ENCODE data around the gene CSNK1G1. TPM values are rescaled to one million over a fixed set of nuclear protein-coding genes. Genes with fewer than 3 reads are reported as not detected.

Gene CSNK1G1
- total RNA-seq, 1 experiment from 2014 or later, result 18.5 TPM

DNA sequence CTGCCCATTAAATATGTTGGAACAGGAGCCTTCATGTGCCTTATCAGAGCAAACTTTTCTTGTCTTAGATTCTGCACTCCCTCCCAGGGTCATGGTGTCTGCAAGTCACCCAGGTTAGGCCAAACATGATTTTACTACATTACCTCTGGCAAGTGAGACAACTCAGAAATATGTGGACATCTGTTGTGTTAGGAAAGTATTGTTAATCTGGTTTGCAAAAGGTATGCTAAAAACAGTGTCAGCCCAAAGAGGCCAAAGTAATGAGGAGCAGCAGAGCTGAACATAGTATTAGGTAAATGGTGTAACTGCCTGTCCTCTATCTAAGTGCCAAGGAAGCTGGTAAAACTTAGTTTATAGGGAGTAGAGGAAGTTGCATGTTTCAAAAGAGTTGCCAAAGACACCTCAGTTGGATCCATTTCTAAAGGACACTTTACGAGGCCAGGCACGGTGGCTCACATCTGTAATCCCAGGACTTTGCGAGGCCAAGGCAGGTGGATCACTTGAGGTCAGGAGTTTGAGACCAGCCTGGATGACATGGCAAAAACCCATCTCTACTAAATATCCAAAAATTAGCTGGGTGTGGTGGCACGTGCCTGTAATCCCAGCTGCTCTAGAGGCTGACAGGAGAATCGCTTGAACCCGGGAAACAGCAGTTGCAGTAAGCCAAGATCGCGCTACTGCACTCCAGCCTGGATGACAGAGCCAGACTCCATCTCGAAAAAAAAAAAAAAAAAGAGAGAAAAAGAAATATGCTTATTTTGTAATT is 170.6 kb downstream of the CSNK1G1 start:
- in situ Hi-C loops (cut with HindIII; ENCODE audit: low pct_unique_long_range_greater_than_20kb, low sequenced_read_pairs), result no loop called here
- DNase-seq (ENCODE audit: low read depth, low spot score), result no peak

DNA sequence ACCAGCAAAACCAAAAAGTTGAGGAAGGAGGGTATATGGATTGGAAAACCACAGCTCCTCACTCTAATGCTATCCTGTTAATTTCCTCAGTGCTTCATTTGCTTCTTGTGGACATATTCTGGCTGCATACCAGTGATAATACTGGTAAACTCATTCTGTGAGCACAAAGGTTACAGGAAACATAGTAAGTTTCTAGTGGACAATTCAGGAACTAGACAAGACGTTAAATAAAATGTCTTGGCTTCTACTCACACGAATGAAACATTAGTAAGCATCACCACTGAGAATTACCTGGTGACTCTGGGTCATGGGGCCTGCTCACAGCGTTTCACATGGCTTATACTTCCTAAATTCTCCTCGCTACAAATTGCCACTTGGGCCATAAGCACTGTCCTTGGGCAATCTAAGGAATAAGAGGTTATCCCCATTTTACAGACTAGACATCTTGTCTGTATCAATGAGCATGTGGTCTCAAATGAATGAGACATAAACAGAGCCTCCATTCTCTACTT is 173.1 kb downstream of the CSNK1G1 start:
- in situ Hi-C loops (cut with HindIII; ENCODE audit: low pct_unique_long_range_greater_than_20kb, low sequenced_read_pairs), result no loop called here
- no peak for DNase-seq (ENCODE audit: low read depth, low spot score)

DNA sequence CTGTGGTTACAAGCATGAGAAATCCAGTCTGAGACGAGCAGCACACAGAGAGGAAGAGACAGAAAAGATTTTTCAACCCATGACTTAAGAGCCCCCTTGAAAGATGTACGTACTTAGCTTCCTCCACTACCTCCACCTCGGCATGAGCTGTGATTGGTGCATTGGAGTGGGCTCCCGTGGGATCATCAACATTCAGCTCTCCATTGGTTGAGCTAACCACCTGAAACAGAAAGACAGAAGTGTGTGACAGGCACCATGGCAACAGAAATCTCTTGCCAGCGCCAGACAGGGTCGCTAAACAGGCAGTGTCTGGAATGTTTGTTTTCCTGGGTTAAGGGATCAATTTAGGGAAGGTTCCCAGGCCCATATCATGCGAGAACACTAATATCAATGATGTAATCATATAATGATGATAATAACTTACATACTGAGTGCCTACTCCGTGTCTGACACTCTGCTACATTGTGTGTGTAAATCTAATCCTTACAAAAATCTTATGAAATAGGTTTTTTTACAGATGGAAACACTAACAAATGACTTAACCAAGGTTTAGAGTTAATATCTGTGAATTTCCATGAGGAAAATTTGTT is 175.6 kb downstream of the CSNK1G1 start:
- no peak for DNase-seq (ENCODE audit: low read depth, low spot score)
- in situ Hi-C loops (cut with HindIII; ENCODE audit: low pct_unique_long_range_greater_than_20kb, low sequenced_read_pairs), result no loop called here

DNA sequence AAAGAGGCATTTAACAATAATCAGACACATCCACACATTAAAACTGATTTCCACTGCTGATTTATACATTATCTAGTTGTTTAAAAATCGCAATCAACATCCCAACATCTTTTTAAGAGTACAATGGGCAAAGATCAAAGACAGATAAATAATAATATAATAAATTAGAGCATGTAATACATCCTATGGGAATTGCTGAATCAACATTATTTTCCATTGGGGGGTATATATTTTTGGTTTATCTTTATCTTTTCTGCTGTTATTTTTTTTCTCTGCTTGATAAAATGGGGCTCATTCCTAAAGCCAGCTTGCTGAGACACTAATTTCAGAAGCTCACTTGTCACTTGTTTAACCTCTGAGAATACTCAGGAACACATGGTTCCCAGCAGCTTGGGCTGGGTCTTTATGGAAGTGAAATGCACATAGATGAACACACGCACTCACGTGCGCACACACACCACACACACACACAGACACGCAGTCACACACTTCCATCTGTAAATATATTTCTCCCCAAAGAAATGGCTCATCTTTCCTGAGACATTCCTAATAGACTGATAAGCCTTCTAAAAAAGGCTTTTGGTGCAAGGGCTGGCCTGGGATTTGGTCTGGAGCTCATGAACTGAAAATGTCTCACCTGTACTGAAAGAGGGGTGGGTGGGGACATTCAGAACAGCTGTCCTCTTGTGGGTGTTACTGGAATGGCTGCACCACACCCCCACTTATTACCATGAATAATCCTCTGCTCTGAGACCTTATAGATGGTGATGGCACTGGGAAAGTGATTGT is 189.7 kb downstream of the CSNK1G1 start:
- in situ Hi-C loops (cut with HindIII; ENCODE audit: low pct_unique_long_range_greater_than_20kb, low sequenced_read_pairs), result no loop called here
- DNase-seq (ENCODE audit: low read depth, low spot score), result no peak

DNA sequence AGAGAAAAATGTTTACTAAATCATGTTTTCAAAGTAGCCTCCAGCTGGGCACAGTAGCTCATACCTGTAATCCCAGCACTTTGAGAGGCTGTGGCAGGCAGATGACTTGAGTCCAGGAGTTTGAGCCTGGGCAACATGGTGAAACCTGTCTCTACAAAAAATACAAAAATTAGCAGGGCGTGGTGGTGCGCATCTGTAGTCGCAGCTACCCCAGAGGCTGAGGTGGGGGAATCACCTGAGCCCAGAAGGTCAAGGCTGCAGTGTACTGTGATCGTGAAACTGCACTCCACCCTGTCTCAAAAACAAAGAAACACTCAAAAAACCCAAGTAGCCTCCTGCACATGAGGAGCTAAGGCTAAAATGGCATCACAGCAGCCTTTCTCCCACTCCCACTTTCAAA is 191.5 kb downstream of the CSNK1G1 start:
- in situ Hi-C loops (cut with HindIII; ENCODE audit: low pct_unique_long_range_greater_than_20kb, low sequenced_read_pairs), result no loop called here

DNA sequence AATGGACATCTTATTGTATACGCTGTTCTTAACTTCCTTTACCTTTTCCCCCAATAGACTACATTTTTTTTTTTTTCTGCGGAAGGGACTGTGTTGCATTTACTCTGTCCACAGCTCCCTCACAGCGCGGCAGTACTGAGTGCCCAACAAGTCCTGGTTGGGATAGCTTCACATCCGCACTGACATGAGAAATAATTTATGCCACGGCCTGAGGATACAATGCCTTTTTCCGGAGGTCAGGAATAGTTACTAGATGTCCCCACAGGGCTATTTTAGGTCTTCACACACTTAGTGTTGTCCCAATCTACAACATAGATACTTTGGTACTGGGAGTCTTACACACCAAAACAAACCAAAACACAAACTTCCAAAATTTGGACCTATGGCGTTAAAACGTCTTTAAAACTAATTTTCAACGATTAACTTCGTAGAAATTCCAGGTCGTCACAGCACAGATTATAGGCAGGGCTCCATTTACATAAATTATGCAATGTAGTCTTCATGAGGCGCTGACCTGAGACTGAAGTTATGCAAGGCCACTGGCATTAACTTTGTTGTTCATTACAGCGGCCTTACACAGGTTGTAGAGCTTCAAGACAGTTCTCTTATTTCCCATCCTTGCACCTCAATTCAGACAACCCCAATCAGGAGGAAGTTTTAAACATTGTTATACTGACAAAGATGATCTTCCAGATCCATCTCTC is 192.2 kb downstream of the CSNK1G1 start:
- in situ Hi-C loops (cut with HindIII; ENCODE audit: low pct_unique_long_range_greater_than_20kb, low sequenced_read_pairs), result no loop called here
- DNase-seq (ENCODE audit: low read depth, low spot score), result peak; percentile 50

More for the DNA sequence above, 191.5 kb downstream of the CSNK1G1 start:
- DNase-seq (ENCODE audit: low read depth, low spot score), result no peak

DNA sequence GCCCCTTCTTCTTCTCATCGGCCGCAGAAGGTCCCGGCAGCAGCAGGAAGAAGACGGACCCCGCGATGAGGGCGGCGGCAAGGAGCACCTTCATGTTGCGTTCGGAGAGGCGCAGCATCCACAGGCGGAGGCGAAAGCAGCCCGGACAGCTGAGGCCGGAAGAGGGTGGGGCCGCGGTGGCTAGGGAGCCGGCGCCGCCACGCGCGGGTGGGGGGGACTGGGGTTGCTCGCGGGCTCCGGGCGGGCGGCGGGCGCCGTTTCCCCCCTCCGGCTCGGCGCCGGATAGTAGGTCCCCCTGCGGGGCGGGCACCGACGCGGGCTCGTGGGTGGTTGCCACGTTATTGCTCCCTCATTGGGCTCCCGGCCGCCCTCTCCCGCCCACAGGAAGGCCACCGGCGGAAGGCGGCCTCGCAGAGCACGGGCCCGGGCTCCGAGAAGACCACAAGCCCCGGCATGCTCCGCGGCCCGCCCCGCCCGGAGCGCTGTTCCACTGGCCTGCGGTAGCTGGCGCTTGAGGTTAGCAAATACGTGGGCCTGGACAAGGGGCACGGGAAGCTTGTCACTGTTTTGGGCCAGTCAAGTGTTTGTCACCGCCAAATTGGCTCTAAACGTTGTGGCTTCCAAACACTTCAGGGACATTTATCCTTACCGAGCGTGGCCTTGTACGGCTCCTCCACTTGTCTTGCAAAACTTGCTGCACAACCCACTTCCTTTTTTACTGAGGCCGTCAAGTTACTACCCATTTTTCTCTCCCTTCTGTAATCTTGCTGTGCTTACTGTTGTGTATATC is 192.9 kb downstream of the CSNK1G1 start, which contains the start of gene PPIB:
Gene PPIB, minus strand, starts transcription at position 154 of the 790 bp plus-strand sequence. Its CDS starts 36 bp downstream, at position 118.
- DNase-seq (ENCODE audit: low read depth, low spot score), result peak; percentile 96
- in situ Hi-C loops (cut with HindIII; ENCODE audit: low pct_unique_long_range_greater_than_20kb, low sequenced_read_pairs), result no loop called here

DNA sequence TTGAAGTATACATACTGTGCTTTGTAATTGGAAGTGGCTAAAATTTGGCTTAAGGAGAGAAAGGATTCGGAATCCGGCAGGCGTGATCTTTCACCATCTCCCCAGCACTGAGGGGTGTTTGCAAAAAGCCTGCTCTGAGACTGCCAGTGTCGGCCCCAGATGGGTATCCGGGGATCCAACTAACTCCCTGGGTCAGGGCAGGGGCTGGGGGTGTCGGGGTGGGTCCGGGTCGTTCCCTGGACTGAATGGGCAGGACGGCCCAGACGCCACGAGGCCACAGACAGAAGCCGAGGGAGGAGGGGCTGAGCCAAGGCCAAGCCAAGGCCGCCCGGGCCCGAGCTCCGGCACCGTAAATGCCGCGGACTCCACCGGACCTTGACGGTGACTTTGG is 193.5 kb downstream of the CSNK1G1 start:
- DNase-seq (ENCODE audit: low read depth, low spot score), result no peak

DNA sequence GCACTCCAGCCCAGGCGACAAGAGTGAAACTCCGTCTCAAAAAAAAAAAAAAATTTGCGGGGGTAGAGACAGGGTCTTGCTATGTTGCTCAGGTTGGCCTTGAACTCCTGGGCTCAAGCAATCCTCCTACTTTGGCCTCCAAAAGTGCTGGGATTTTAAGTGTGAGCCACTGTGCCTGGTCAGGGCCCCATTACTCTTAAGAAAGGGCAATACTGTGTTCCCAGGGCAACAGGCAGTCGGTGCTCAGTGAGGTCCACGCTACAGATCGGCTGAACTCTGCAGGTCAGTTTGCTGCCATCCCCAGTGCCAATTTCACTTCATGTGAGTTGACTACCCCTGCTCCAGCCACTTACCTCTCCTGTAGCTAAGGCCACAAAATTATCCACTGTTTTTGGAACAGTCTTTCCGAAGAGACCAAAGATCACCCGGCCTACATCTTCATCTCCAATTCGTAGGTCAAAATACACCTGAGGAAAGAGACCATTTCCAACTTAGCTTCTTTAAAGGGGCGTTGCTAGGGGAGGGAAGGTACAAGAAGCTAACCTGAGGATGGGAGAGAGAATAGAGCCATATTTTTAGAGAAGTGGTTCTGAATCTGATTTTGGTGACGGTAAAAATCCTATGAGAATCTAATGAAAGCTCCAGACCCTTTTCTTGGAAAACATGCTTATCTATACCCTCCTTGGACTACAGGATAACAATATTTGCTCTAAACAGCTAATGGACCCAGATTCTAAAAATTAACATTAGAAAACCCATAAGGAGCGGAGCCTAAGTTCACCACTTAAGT is 194.1 kb downstream of the CSNK1G1 start:
- DNase-seq (ENCODE audit: low read depth, low spot score), result no peak
- in situ Hi-C loops (cut with HindIII; ENCODE audit: low pct_unique_long_range_greater_than_20kb, low sequenced_read_pairs), result no loop called here

More for the DNA sequence above, 193.5 kb downstream of the CSNK1G1 start:
- in situ Hi-C loops (cut with HindIII; ENCODE audit: low pct_unique_long_range_greater_than_20kb, low sequenced_read_pairs), result no loop called here

DNA sequence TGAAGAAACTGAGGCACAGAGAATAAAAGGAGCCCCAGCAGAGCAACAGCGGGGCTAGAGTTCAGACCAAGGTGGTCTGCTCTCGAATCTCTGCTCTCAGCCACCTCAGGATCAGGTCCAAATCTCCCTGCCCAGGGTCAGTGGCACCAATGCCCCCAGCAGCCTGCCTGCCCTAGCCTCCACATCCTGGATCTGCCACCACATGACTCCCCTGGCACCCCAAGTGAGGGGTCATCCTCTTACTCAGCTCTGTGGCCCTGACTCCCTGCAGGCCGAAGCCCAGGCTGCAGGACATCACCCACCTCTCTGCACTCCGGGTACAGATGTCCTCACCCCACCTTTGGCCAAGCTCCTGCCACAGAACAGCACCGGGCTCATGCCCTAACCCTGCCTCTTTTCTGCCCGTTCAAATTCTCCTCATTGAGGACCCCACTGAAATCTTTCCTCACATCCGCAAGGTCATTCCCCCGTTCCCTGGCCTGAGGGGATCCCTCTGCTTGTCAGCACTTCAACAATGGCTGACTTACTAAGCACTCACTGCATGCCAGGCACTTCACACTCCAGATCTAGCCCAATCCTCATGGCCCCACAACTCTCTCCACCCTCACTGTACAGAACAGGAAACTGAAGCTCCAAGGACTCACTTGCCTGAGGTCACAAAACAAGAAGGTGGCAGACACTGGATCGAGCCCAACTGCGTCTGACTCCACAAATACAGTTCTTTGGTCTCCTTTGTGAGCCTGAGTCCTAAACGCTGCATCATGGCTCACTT is 197.4 kb downstream of the CSNK1G1 start:
- DNase-seq (ENCODE audit: low read depth, low spot score), result no peak
- in situ Hi-C loops (cut with HindIII; ENCODE audit: low pct_unique_long_range_greater_than_20kb, low sequenced_read_pairs), result no loop called here

DNA sequence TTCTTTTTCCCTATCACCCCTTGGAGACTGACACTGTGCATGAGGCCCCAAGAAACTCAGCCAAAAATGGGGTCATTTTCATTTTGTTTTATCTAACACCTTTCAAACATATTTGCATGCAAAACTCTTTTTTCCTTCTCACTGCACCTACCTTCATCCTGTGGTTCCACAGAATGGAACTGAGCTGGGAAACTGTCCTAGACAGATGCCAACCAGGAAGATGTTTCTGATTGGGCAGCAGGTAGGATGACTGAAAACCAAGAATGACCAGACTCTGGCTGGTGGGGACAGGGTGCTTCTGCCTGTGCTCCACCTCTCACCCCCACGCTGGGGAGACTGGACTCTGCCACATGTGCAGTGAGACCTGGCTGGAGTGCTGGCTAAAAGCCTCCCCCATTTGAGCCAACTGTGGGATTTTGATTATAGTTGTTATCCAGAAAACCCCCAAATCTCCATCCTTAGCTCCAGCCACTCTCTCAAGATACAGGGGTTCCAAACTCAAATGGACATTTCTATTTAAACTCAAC is 198.3 kb downstream of the CSNK1G1 start:
- in situ Hi-C loops (cut with HindIII; ENCODE audit: low pct_unique_long_range_greater_than_20kb, low sequenced_read_pairs), result no loop called here
- DNase-seq (ENCODE audit: low read depth, low spot score), result no peak

DNA sequence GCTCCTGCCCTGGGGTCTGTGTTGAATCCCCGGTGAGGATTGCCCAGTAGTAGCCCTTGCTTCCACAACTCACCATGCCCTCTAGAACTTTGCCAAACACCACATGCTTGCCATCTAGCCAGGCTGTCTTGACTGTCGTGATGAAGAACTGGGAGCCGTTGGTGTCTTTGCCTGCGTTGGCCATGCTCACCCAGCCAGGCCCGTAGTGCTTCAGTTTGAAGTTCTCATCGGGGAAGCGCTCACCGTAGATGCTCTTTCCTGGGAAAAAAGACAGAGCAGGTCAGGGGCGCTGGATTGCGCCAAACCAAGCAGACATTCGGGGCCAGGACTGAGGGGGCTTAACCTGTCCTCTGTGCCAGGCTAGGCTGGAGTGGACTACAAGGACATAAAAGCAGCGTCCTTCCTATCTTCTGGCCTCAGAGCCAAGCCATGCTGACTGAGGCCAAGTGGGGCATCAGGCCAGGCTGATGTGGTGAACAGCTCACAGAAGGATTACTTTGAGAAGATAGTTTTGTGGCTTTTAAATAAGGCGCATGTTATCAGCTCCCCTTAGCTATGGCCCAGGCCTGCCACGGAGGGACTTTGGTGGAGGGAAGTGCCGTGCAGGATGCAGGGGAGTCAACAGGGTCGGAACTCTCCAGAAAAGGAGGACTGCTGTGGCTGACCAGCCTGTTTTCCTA is 199.2 kb downstream of the CSNK1G1 start:
- in situ Hi-C loops (cut with HindIII; ENCODE audit: low pct_unique_long_range_greater_than_20kb, low sequenced_read_pairs), result no loop called here
- DNase-seq (ENCODE audit: low read depth, low spot score), result no peak

DNA sequence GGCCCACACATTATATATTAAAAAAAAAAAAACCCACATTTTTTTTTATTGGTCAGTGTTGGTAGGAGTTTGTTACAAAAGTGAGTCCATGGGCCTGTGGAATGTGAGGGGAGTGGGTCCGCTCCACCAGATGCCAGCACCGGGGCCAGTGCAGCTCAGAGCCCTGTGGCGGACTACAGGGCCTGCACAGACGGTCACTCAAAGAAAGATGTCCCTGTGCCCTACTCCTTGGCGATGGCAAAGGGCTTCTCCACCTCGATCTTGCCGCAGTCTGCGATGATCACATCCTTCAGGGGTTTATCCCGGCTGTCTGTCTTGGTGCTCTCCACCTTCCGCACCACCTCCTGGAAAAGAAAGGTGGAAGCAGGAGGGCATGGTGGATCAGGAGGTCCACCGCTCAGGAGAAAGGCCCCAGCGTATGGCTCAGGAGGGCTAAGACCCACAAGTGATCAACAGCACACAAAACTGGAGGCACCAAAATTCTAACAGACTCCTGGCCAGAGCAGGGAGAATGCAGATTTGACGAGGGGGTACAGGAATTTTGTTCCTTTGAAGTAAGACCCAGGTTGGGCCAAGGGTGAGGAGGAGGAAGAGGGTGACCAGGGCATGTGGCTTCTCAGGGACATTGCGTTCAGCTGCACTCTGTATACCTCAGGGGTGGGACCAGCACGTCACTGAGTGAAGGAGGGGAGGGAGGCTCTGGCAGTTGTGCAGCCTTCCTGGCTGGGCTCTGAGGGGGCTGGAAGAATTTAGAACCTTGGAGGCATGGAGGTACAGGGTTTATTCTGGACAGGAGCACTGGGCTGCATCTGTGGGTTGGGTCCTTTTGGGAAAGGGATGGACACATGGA is 199.9 kb downstream of the CSNK1G1 start:
- no peak for DNase-seq (ENCODE audit: low read depth, low spot score)
- in situ Hi-C loops (cut with HindIII; ENCODE audit: low pct_unique_long_range_greater_than_20kb, low sequenced_read_pairs), result no loop called here

All from SK-MEL-5 (cell line).